BJ (cell line): ENCODE data around the gene DNMT3A. TPM values are rescaled to one million over a fixed set of nuclear protein-coding genes. Genes with fewer than 3 reads are reported as not detected.

Source experiments
- CTCF ChIA-PET: fragments of 350-600 bp; formaldehyde crosslinking; extraction: SDS; loops from one replicate; lab custom pipeline; 2021; ENCODE audit warnings: antibody characterized with exemption, inconsistent platforms; lab: Yijun Ruan, JAX
- POLR2A ChIA-PET: fragments of 300-600 bp; sonication (Branson Sonifier 250); formaldehyde crosslinking; extraction: SDS; loops from one replicate; lab custom pipeline; 2021; ENCODE audit warnings: antibody characterized with exemption; lab: Charles Lee
- DNase-seq: peaks from one replicate; pipeline ENCODE4 v3.0.0-alpha.2; 2011; ENCODE audit warnings: low read depth
- H3K27me3 ChIP-seq: 2 replicates; pipeline ENCODE4 v1.6.0; 2011; ENCODE audit warnings: low read length; ENCODE audit not compliant: control insufficient read depth, insufficient read depth
- H3K36me3 ChIP-seq: 2 replicates; pipeline ENCODE4 v1.5.1; 2011; ENCODE audit warnings: low read length; ENCODE audit not compliant: control insufficient read depth, insufficient read depth
- H3K4me3 ChIP-seq: 2 replicates; pipeline ENCODE4 v1.5.1; 2011; ENCODE audit warnings: low read depth, mild to moderate bottlenecking, control low read depth, low read length
- CTCF ChIP-seq: IDR thresholded peaks from 2 replicates; pipeline ENCODE4 v1.5.1; 2011; ENCODE audit warnings: low read depth, mild to moderate bottlenecking, control low read depth, inconsistent platforms, low read length, moderate library complexity; ENCODE audit not compliant: insufficient read depth
- polyA plus RNA-seq: library from polyadenylated mRNA; depleted of rRNA; stranded (reverse); fragments of >200 nt; gene quantifications from 2 replicates; pipeline ENCODE4 v1.2.3, GENCODE V29; 2011

Gene DNMT3A
- polyA plus RNA-seq, 1 experiment, result 3.0 TPM

- ChIA-PET POLR2A (no interaction called here), CTCF (interaction anchor here (2.1 to 4.8 kb wide), 2 partner anchors 14 to 27 kb away, joined by 16 to 37 read pairs; no protein-coding TSS in a partner anchor)
- H3K36me3 ChIP-seq, result no peaks in the 10 kb centered on the region
- TF ChIP-seq CTCF, result no peak
- no peak overlapping the region for H3K4me3 ChIP-seq
- no peak for DNase-seq
- H3K27me3 ChIP-seq, result no peaks in the 10 kb centered on the region; the same call in none of the 2 replicates
Observed at GRCh38 chr2:25374827-25375226, 33.1 kb upstream of the DNMT3A start.

GRCh38 chr2:25374411-25374810, 32.7 kb upstream of the DNMT3A start:
- ChIA-PET CTCF (interaction anchor here (4.8 kb wide), 1 partner anchor 14 kb away, joined by 37 read pairs; no protein-coding TSS in a partner anchor), POLR2A (no interaction called here)
- Histone ChIP-seq H3K27me3 (no peaks in the 10 kb centered on the region; the same call in none of the 2 replicates), H3K36me3 (no peaks in the 10 kb centered on the region), H3K4me3 (no peak overlapping the region)
- no peak for DNase-seq
- TF ChIP-seq CTCF, result no peak

- H3K36me3 ChIP-seq, result no peaks in the 10 kb centered on the region
- TF ChIP-seq CTCF, result no peak
- POLR2A ChIA-PET, result no interaction called here
- CTCF ChIA-PET, result interaction anchor here (0.9 to 3.8 kb wide), 2 partner anchors 12 to 177 kb away, joined by 3 to 21 read pairs; no protein-coding TSS in a partner anchor
- no peak for DNase-seq
- H3K27me3 ChIP-seq, result no peaks in the 10 kb centered on the region; the same call in none of the 2 replicates
- H3K4me3 ChIP-seq, result no peak overlapping the region
Observed at GRCh38 chr2:25373269-25373981, 31.7 kb upstream of the DNMT3A start.

GRCh38 chr2:25372405-25373268, 30.9 kb upstream of the DNMT3A start:
- ChIA-PET POLR2A (no interaction called here), CTCF (interaction anchor here (0.7 to 3.8 kb wide), 2 partner anchors 11 to 109 kb away, joined by 3 to 21 read pairs; no protein-coding TSS in a partner anchor)
- Histone ChIP-seq H3K4me3 (no peak overlapping the region), H3K27me3 (no peaks in the 10 kb centered on the region; the same call in none of the 2 replicates), H3K36me3 (no peaks in the 10 kb centered on the region)
- DNase-seq, result no peak
- no peak for TF ChIP-seq CTCF
